NCI-H146 treated with DMSO at 0.1 percent for 48 hours (cell line): Measurements from ENCODE around the gene MRPS6.

Source experiments
- DNase-seq: peaks from one replicate; lab custom pipeline; 2025; ENCODE audit not compliant: unreplicated experiment; lab: John Stamatoyannopoulos, UW

Gene MRPS6

DNA sequence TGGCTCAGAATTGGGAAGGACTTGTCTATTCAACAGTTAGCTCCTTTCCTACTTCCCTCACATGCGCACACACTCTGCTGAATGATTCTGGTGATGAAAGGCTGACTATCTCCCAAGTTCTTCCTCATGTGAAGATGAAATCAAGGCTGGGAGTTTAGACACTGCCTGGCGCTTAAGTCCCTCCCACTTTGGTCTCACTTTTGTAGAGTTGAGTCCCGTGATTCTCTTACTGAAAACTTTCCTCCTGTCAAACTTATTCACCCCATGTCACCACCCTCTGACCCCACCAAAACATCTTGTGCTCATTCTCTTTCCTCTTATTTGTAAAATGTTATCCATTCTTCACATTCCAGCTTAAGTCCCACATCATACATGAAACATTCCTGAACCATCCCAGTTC is 8.4 kb upstream of the MRPS6 start:
- DNase-seq: no peak

DNA sequence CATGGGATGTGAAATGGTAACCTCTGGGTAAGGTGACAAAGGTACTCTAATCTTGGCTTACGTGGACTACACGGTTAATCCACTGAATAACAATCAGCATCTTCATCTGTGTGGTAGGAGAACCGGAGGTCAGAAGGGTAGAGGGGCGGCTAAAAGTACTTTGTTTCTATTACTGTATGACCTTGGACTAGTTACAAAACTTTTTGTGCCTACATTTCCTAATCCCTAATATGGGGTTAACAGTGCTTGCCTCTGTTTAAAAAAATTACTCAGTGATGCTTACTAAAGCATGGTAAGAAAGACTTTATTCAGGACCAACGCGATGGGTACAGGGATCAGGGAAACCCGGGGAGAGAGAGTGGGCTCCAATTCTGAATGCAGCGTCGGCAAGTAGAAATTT is 1.7 kb upstream of the MRPS6 start:
- no peak for DNase-seq

DNA sequence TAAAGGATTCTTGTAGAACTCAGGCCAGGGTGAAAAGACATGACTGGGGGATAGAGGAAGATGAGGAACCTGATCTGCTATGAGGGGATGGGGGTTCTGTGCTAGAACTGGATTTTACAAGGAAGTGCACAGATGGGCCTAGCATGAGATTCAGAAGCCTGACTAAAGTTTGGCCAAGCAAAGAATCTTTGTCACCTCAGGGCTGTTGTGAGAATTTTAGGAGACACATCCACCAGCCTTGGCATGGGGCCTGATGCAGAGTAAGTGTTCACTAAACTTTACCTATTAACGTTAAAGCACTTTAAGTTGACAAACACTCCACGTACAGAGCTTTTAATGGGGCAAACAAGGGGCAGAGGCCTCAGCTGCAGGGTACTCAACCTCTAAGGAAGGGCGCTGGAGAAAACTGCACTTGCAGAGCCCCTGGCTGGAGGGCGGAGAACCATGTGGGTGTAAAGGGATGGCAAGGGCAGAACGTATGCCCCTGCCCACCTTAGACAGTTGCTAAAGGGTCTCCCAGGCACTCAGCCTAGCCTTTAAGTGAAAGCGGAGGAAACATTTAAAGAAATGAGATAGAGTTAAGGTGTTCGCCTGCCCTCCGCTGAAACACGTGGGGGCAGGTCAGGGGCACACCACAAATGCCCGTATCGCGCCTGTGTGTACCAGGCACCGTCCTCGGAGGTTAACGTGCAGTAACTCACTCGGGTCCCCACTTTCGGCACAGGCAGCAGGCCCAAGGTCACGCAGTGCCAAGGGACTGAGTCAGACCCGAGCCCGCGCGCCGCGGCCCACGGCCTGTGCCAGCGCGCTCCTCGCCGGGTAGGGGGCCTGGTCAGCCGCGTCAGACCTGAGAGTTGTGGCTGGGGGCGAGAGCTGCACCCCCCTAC is 990 bp upstream of the MRPS6 start:
- no peak for DNase-seq

DNA sequence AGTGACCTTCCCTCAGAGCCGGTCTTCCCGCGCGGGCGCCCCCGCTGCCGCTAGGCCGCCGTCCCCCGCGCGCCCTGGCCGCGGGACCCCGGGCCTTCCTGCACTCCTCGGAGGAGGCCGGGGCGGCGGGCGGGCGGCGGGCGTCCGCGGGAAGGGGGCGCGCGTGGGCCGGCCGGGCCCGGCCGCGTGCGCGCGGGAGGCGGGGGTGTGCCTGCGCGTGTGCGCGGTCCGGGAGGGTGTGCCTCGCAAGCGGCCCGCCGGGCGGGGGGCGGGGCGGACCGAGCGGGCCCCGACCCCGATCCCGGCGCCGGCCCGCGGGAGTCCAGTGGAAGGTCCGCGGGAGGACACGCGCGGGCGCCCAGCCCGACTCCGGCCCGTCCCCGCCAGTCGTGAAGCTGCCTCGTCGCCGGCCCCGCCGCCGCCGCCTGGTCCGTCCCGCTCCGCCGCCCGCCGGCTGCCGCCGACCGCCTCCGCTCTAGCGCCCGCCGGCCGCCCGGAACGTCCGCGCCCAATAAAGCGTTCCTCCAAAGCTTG is 438 bp downstream of the MRPS6 start:
- no peak for DNase-seq

DNA sequence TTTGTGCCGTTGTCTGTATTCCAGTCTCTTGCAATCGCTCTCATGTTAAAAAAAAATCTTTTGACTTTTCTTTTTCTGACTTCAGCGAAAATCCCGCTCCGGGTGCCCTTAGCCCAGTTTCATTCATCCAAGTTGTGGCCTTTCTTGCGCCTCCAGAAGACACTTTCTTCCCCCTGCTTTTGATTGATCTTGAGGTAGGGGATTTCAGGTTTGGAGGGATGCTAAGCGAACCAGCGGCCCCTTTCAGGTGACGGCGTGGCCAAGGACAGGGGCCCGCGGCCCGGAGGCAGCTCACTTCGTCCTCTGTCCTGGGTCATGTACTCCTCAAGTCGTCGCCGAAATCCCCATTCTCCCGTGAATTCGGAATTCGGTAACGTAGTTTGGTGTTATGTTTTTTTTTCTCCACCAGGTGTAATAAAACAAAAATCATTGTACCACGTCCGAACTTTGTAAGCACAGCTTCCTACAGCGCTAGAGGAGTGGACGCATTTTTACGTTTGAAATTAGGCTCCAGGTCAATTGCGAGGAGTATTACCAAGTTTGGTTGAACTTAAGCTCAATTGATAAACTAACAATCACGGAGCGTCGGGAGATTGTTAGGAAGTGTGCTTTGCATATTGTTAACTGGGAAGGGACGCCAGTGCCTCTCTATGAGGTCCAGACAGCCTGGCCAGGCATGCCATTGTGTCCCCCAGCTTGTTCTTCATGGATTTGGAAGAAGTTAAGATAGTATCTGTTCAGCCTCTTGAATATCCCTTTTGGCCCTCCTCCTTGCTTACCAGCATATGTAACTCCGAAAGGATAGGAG is 1.1 kb downstream of the MRPS6 start:
- DNase-seq: no peak

DNA sequence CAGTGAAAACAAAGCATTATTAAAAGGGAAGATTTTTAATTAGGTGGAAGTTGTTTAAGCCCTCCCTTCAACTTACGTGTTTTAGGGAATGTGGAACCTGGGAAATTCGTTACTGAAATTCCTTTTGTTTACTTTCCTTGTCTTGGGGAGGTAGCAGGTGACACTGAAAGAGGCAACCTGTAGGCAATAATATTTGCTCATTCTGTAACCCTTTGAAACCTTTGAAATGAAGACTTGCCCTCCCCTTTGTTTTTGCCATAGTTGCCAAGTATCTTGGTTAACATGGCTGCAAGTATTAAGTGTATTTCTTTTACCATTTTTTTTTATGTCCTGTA is 1.7 kb downstream of the MRPS6 start:
- no peak for DNase-seq

DNA sequence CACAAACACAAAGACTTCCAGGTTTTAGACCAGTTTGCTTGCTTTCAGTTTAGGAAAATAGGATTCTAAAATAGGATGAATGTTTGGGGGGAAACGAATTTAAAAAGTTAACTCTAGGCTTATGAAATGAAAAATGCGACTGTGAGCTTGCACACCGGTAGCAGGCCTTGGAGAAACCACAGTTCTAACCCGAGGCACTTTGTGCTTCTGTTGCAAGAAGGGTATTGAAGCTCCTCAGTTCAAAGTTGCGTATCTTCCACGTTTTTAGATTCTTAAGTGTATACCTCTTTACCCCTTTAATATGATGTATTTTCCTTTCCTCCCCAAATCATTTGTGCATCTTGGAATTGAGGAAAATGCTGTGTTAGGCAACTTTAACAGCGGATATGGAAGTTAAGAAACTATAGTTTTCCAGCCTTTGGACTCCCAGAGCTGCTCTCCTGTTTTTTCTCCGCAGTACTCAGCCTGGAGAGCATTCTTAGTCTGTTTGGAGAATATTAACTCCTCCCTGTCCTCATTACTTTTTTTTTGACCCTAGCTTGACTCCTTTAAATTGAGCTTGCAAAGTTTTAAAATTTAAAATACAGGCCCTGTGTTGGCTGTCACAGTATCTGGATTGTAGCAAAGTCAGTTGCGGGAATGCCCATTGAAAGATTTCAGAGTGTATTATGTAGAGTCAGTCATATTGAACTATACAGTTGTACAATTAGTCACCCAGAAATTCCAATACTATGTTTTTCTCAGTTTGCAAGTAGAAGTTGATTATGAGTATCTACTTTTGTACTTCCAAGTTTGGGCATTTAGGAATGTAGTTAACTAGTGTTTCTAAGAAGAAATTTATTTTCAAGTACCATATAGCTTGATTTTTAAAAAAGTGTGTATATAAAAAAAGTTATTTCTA is 2.6 kb downstream of the MRPS6 start:
- DNase-seq: no peak

DNA sequence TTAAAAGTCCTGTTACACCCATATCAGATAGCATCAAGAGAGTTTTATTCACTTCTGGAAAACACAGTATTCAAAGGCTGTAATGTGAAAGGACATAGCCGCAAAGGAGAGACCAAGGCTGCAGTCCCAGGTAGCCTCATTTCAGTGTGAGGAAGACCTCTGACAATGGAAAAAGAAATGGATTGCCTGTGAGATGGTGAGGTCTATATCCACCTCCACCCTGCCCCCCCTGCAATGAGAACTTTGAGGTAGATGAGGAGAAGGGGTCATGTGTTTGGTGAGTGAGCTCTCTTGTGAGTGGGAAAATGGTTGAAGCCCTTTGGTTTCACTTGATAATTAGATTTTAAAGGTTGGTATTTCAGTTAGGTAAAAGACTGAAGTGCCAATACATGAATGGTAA is 3.5 kb downstream of the MRPS6 start:
- DNase-seq: no peak

DNA sequence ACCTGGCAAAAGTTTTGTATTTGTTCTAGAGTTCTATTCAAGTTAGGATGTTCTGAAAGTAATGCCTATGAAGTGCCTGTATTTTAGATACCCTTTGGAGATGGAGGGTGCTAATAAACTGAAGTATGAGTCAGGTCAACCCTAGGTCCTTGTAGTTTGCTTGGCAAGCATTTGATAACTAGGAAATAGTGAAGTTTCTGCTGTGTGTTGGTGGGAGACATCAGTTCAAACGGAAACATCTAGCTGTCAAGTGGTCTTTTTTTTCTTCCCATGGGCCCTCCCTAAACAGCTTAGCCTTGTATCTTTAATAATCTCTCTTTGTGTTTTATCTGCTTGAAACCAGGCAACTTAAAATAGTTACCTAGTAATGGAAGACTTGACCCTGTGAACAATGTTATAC is 4.5 kb downstream of the MRPS6 start:
- no peak for DNase-seq

DNA sequence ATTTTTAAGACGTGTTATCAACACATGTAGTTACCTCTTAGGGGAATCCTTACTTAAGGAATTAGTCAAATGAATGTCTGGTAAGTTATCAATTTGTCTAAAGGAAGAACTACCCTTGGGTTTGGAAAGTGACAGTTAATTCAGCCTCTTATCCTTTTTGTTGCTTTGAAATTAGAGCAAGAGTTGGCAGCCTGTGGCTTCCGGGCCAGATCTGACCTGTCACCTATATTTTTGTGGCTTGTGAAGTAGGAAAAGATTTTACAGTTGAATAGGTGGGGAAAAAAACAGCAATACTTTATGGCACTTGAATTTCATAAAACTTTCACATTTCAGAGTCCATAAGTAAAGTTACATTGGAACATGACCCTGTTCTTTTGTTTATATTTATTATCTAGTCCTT is 5.5 kb downstream of the MRPS6 start:
- DNase-seq: no peak

DNA sequence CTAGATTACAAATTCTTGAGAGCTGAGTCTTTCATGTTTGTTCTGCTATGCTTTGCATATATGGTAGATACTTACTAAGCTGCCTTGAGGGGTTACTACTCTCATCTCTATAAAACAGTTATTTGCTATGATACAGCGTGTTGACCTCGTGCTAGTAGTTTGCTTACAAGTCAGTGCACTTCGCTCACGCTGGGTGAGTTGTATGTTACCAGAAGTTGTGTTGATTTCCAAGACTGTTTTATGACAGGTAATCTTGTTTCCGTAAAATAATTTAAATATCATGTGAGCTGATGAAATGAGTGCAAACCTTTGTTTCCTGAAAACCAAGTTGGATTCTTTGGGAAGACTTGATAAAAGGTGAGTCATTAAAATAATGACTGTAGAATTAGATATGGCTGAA is 7.3 kb downstream of the MRPS6 start:
- no peak for DNase-seq

DNA sequence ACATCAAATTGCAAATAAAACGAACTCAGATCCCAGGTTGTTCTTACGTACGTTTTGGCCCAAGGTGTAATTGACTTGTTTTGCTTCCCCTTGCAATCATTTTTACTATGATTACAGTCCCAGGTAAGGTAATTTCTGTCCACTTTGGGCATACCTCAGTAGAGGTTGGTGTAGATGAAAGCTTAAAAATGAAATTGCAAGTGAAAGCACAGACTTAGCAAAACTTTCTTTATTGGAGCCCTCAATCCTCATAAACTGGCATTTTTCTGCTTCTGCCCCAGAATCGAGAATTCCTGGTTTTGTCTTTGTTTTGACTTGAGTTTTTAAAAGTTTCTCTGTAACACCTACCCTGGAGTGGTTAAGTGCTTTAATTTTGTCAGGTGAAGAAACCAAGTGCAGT is 9.4 kb downstream of the MRPS6 start:
- no peak for DNase-seq

DNA sequence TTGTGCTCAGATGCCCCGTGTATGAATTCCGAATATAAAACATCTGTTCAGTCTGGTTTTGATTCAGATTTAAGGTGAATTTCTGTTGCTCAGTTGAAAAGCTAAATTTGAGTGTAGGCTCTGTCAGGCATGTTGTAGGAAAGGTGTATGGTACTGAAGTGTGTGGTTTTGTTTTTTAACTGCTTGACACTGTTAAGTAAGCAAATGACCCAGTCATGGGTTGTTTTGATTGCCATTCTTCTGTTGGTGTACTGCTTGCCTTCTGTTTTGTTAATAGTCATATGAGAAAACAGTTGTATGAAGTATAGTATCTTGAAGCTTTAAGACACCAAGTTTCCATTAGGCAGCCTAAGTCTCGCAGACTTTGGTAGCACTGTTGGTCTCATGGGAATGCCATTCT is 10.0 kb downstream of the MRPS6 start:
- no peak for DNase-seq

DNA sequence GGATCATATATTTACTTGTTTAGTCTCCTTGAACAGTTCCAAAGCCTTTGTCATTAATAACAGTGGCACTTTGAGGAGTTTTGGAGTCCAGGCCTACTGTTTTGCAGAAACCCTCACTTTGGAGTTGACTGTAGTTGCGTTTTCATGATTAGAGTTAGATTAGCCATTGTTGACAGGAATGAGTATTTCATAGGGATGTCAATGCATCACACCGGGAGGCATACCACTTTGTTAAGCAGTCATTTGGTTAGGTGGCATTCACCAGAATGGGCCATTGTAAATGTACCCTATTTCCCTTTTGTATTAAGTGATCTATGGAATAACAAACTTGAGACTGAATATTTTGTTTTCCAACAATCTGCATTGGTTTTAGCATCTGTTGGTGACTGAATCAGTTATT is 11.8 kb downstream of the MRPS6 start:
- peak; percentile 1 for DNase-seq

DNA sequence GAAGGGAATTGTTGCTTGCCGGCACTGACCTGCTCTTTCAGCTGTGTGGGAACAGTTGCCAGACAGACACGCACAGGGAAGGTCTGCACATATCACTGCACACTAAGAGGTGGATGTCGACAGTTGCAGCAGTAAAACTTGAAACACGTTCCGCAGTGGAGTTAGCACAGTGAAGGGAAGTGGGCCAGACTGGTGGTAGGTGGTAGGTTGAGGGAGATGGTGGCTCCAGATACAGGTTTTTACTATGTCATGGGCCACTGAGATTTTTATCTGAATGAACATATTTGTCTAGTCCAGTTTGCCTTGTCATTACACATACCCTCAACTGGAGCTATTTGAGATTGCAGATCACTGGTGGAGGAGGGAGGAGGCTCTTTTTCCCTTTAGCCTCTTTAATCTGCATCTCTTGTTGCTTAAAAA is 13.5 kb downstream of the MRPS6 start:
- no peak for DNase-seq

DNA sequence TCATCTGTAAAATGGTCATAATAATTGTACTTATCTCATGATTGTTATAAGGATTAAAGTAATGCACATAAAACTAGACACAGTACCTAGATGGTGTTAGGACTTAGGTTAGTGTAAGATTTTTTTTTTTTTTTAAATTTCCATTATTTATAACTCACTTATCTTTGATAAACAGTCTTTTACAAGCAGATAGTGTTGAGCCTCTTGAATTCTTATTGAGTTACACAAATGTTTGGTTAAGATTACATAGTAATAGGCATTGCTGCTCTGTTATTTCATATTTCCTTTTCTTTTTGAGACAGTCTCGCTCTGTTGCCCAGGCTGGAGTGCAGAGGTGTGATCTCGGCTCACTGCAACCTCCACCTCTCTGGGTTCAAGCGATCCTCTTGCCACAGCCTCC is 15.4 kb downstream of the MRPS6 start:
- no peak for DNase-seq

DNA sequence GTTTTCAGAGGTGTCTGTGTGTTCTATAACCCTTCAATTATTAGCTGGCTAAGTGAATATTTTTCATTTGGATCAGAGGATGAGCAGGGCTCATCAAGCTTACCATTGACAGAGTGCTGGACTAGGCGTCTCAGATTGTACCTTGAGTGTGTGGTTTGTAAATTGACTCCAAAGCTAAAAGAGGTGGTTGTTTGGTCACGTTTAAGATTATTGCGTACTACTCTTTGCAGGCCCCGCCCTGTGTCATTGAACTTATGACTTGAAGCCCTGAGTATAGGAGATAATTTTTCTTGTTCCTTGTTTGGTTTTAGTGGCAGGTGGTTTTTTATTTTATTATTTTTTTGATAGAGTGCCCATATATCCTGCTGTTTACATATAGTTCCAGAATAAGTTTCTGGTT is 17.7 kb downstream of the MRPS6 start:
- DNase-seq: no peak

DNA sequence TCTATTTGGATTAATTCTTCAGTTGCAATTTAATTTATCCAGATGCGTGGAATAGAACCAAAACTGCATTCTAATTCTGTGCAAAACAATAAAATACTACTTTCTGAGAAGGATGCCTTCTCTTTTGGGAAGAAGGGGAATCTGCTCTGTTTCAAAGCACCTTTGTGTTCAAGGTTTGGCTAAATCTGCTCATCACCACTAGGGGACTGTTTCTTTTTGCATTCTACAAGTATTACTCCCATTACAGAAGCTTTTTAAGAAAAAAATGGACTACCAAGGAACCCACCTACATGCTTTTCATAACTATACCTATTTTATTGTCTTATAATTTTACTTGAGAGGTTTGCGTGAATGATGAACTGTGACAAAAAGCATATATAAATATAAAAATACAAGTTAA is 18.2 kb downstream of the MRPS6 start:
- no peak for DNase-seq

DNA sequence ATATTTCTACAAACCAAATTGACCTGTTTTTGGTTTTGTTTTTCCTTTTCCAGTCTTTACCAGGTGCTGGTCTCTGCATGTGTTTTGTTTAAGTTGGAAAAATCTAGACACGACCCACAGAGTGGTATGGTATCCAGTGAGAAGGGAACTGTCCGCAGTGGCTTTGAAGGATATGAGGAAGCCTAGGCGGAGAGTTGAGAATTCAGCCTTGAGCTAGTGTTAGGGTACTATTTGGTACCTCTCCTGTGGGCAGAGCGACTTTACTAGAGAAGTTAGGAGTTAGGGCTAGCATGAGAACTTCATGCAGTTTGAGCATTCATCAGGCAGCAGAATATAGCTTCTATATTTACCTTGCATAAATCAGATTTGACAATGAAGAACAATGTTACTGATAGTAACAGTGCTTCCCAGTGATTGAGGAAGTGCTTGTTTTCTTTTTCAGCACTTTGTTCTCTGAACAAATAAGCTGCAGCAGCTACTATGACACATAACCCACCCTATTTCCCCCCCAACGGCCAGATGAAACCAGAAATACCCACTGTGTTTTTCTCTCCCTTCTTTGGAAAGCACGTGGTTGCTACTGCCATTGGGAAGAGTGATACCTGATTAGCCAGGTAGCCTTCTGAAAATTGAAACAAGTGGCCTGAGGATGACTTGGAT is 19.0 kb downstream of the MRPS6 start:
- DNase-seq: peak; percentile 12

DNA sequence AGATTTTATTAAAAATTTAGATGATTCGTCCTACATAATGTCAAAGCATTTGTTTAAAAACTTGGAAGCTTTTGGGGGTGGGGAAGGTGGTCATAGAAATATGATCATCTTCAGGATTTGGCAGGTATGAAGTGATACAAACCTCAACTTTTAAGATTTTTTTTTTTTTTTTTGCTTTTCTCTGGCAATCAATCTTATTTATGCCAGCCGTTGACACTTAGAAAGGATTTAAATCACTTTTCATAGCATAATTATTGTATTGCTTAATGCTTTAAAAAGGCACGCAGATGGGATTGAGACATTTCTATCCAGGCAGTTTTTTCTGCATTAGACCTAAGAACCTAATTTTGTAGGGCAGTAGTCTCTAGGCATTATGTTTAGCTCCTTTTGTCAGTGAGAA is 19.7 kb downstream of the MRPS6 start:
- no peak for DNase-seq

DNA sequence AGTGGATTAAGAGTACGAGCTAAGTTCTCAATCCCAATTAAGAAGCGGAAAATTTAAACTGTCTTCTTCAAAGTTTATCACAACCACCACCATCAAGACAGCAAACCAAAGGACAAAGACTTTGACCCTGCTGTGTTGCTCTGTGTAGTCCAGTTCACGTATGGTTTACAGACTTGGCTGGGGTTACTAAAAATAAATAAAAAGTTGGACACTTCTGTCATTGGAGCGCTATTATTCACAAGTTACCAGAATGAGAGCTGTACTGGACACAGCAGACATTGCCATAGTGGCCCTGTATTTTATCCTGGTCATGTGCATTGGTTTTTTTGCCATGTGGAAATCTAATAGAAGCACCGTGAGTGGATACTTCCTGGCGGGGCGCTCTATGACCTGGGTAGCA is 21.6 kb downstream of the MRPS6 start:
- no peak for DNase-seq
